Measurements from ENCODE around the gene ATG16L1.

ATG16L1 gene

DNA sequence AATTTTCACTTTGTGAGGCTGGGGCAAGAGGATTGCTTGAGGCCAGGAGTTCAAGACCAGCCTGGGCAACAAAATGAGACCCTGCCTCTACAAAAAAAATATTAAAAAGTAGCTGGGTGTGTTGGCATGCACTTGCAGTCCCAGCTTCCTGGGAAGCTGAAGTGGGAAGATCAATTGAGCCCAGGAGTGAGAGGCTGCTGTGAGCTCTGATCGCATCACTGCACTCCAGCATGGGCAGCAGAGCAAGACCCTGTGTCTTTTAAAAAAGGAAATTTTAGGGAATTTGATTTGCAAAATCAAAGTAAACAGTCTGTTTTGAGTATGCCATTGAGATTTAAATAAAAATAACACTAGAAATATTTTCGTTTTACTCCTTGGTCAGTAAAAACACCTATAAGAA lies 27.4 kb downstream of the ATG16L1 start:
- in situ Hi-C loops (cut with HindIII; ENCODE audit: low sequenced_read_pairs), result no loop called here
- no peak for TF ChIP-seq CTCF (IDR thresholded peaks at IDR 0.05; ENCODE audit: low read depth, low read length, missing control alignments)
- no peak overlapping the region for H3K4me3 ChIP-seq (ENCODE audit: low read depth, low read length)
- DNase-seq (ENCODE audit: low read depth), result no peak

GRCh38 chr2:233280114-233280693 lies 28.7 kb downstream of the ATG16L1 start:
- in situ Hi-C loops (cut with HindIII; ENCODE audit: low sequenced_read_pairs), result no loop called here
- TF ChIP-seq CTCF (IDR thresholded peaks at IDR 0.05; ENCODE audit: low read depth, low read length, missing control alignments), result no peak

GRCh38 chr2:233281553-233281952 lies 30.1 kb downstream of the ATG16L1 start:
- no peak overlapping the region for H3K4me3 ChIP-seq (ENCODE audit: low read depth, low read length)
- no peak for TF ChIP-seq CTCF (IDR thresholded peaks at IDR 0.05; ENCODE audit: low read depth, low read length, missing control alignments)
- no peak for DNase-seq (ENCODE audit: low read depth)
- in situ Hi-C loops (cut with HindIII; ENCODE audit: low sequenced_read_pairs), result no loop called here

More at GRCh38 chr2:233280114-233280693, 28.7 kb downstream of the ATG16L1 start:
- no peak for DNase-seq (ENCODE audit: low read depth)
- H3K4me3 ChIP-seq (ENCODE audit: low read depth, low read length), result no peak overlapping the region

DNA sequence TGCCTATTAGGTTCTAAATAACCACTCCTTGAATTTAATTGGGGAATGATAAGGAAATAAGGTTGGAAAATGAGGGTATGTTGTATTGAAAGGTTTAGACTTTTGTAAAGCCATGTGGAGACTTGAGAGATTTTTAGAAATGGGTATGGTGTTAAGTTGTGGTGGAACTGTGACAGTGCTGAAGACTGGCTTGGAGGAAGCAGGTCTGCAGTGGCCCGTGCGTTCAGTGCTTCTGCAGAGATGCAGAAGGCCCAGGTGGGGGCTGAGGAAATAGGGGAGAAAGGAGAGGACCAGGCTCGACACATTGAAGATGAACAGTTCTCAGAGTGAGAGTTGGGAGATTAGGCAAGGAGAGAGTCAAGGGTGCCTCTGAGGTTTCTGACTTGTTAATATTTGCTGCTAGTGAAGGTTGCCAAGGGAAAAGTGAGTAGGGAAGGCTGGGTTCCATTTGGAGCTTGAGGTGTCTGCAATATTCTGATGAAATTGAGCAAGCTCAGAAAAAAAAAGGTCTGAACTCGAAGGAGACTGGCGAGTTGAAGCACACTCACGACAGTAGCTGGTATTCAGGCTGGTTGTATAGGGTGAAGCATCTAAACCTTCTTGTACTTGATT lies 30.6 kb downstream of the ATG16L1 start:
- DNase-seq (ENCODE audit: low read depth), result no peak
- TF ChIP-seq CTCF (IDR thresholded peaks at IDR 0.05; ENCODE audit: low read depth, low read length, missing control alignments), result no peak
- in situ Hi-C loops (cut with HindIII; ENCODE audit: low sequenced_read_pairs), result no loop called here
- no peak overlapping the region for H3K4me3 ChIP-seq (ENCODE audit: low read depth, low read length)

DNA sequence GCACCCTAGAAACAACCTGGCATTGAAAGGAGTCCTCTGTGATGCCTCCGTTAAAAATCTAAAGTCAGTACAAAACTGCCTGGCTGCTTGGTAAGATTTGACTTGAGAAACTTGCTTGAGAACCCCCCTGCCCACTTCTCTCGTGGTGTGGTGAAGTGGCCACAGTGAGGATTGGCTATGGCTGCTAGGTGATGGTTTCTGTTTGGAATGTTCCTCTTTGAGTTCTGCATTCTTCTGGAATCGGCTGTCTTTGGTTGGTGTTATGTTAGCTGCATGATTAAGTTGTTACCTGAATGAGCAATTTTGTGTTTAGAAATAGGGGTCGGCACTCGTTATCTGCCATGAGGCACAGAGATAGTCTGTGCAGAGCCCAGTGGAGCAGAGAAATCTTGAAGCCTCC lies 34.4 kb downstream of the ATG16L1 start:
- TF ChIP-seq CTCF (IDR thresholded peaks at IDR 0.05; ENCODE audit: low read depth, low read length, missing control alignments), result no peak
- H3K4me3 ChIP-seq (ENCODE audit: low read depth, low read length), result no peak overlapping the region
- DNase-seq (ENCODE audit: low read depth), result peak; percentile 11
- in situ Hi-C loops (cut with HindIII; ENCODE audit: low sequenced_read_pairs), result no loop called here

DNA sequence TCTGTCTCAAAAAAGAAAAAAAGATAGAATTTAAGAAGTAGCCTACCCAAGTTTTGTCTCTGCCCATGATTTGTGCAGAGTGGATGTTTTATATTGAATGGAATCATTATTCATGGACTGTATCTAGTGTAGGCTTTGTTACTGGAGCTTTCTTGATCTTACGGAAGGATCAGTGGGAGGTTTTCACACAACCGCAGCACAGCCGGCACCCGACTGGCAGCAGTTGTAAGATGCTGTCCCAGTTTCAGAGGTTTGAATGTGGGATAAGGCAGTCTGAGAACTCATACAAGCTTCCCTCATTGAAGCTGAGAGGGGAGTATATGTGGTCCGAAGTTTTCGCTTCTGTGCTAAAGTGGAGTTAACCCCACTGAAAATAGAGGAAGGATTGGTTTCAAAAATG lies 36.4 kb downstream of the ATG16L1 start:
- in situ Hi-C loops (cut with HindIII; ENCODE audit: low sequenced_read_pairs), result no loop called here
- DNase-seq (ENCODE audit: low read depth), result no peak
- H3K4me3 ChIP-seq (ENCODE audit: low read depth, low read length), result no peak overlapping the region
- no peak for TF ChIP-seq CTCF (IDR thresholded peaks at IDR 0.05; ENCODE audit: low read depth, low read length, missing control alignments)

Data from astrocyte of the cerebellum (primary cell).